ENCODE data around the gene IQGAP2. TPM values are rescaled to one million over a fixed set of nuclear protein-coding genes. Genes with fewer than 3 reads are reported as not detected.

IQGAP2 gene
- total and polyA plus RNA-seq, 9 of the 15 experiments (the other 6 are each of a cell fraction or from before 2014, with no cell fraction given), result 8.7 to 23.2 (median 17.4) TPM

DNA sequence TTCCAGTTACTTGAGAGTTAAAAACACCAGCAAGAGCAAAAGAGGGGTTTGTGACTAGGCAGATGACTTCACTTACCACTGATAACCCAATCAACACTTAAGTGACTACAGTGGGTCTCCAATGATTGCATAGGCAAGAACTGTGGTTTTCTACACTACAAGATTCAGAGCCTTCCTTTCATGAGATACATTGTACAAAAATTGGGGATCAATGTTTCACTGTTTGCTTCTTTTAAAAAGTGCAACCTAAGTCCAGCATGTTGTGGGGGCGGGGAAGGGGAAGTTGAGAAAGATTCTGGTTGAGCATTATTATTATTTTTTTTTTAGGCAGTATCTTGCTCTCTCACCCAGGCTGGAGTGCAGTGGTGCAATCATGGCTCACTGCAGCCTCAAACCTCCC is 3.6 kb downstream of the IQGAP2 start:
- BruUV-seq (replicated peaks), result no TSS peak
- Histone ChIP-seq H3K9ac (ENCODE audit: insufficient read depth in 1 of 2, low read depth in 2 of 2, low read length in 2 of 2) (no peak overlapping the region), H3K79me2 (ENCODE audit: control insufficient read depth, insufficient read depth, low read length) (peaks cover 19% of the 10 kb centered on the region; the same call in 2 of the 3 replicates), H3K9me1 (ENCODE audit: control insufficient read depth, insufficient read depth, low read length) (no peaks in the 10 kb centered on the region), H3K4me1 (replicated peaks in 1 of 2; ENCODE audit: control insufficient read depth in 2 of 2, insufficient read depth in 2 of 2, low read length in 2 of 2) (peaks cover 25 to 30% of the 10 kb centered on the region in 2 experiments), H3K9me3 (replicated peaks; ENCODE audit: control insufficient read depth, insufficient read depth, low read depth, low read length) (no peaks in the 10 kb centered on the region), H2AFZ (ENCODE audit: low read depth, low read length) (no peak overlapping the region), H3K4me2 (ENCODE audit: insufficient read depth, low read length) (no peak overlapping the region), H3K36me3 (ENCODE audit: control insufficient read depth, insufficient read depth, low read length) (no peaks in the 10 kb centered on the region), H4K20me1 (replicated peaks; ENCODE audit: control insufficient read depth, insufficient read depth, low read length) (peaks cover 6% of the 10 kb centered on the region; the same call in 1 of the 2 replicates), H3K4me3 (no peak overlapping the region), H3K27me3 (ENCODE audit: control insufficient read depth in 2 of 2, insufficient read depth in 2 of 2, low read length in 2 of 2) (no peaks in the 10 kb centered on the region; a peak in 1 of 5 replicates), H3K27ac (ENCODE audit: extremely low read depth, low read depth, low read length) (no peak overlapping the region)
- 46% methylated on average over 1 of the region's 1 CpG for WGBS (ENCODE audit: insufficient coverage, low coverage, missing lambda C conversion rate)
- intact Hi-C loops (cut with micrococcal nuclease) (no loop called here), in situ Hi-C loops (cut with MboI) (loop anchor here (5.0 kb wide), 1 partner anchor 136 kb away; no protein-coding TSS in a partner anchor)
- DNase-seq (ENCODE audit: extremely low read depth in 1 of 4, low spot score in 3 of 4) (peak in 1 of 4 experiments; percentile 28), FAIRE-seq (no peak), ATAC-seq (no peak)
- ChIA-PET CTCF (ENCODE audit: low intra/inter-chr PET ratio) (no interaction called here), POLR2A (interaction anchor here (1.2 to 1.6 kb wide), 2 partner anchors 11 to 12 kb away, joined by 3 read pairs; no protein-coding TSS in a partner anchor)
- no peak for TF ChIP-seq ZNF282 (CRISPR knock-in tag; IDR thresholded peaks at IDR 0.05)
- TF ChIP-seq ATF3 (IDR thresholded peaks at IDR 0.05), result 0 out of 2 replicates have a peak, but pooled peaks have one; percentile 19
- no peak for TF ChIP-seq ATF3 (CRISPR knock-in tag; conservative IDR thresholded peaks at IDR 0.05)
- TF ChIP-seq, protein P1, sequence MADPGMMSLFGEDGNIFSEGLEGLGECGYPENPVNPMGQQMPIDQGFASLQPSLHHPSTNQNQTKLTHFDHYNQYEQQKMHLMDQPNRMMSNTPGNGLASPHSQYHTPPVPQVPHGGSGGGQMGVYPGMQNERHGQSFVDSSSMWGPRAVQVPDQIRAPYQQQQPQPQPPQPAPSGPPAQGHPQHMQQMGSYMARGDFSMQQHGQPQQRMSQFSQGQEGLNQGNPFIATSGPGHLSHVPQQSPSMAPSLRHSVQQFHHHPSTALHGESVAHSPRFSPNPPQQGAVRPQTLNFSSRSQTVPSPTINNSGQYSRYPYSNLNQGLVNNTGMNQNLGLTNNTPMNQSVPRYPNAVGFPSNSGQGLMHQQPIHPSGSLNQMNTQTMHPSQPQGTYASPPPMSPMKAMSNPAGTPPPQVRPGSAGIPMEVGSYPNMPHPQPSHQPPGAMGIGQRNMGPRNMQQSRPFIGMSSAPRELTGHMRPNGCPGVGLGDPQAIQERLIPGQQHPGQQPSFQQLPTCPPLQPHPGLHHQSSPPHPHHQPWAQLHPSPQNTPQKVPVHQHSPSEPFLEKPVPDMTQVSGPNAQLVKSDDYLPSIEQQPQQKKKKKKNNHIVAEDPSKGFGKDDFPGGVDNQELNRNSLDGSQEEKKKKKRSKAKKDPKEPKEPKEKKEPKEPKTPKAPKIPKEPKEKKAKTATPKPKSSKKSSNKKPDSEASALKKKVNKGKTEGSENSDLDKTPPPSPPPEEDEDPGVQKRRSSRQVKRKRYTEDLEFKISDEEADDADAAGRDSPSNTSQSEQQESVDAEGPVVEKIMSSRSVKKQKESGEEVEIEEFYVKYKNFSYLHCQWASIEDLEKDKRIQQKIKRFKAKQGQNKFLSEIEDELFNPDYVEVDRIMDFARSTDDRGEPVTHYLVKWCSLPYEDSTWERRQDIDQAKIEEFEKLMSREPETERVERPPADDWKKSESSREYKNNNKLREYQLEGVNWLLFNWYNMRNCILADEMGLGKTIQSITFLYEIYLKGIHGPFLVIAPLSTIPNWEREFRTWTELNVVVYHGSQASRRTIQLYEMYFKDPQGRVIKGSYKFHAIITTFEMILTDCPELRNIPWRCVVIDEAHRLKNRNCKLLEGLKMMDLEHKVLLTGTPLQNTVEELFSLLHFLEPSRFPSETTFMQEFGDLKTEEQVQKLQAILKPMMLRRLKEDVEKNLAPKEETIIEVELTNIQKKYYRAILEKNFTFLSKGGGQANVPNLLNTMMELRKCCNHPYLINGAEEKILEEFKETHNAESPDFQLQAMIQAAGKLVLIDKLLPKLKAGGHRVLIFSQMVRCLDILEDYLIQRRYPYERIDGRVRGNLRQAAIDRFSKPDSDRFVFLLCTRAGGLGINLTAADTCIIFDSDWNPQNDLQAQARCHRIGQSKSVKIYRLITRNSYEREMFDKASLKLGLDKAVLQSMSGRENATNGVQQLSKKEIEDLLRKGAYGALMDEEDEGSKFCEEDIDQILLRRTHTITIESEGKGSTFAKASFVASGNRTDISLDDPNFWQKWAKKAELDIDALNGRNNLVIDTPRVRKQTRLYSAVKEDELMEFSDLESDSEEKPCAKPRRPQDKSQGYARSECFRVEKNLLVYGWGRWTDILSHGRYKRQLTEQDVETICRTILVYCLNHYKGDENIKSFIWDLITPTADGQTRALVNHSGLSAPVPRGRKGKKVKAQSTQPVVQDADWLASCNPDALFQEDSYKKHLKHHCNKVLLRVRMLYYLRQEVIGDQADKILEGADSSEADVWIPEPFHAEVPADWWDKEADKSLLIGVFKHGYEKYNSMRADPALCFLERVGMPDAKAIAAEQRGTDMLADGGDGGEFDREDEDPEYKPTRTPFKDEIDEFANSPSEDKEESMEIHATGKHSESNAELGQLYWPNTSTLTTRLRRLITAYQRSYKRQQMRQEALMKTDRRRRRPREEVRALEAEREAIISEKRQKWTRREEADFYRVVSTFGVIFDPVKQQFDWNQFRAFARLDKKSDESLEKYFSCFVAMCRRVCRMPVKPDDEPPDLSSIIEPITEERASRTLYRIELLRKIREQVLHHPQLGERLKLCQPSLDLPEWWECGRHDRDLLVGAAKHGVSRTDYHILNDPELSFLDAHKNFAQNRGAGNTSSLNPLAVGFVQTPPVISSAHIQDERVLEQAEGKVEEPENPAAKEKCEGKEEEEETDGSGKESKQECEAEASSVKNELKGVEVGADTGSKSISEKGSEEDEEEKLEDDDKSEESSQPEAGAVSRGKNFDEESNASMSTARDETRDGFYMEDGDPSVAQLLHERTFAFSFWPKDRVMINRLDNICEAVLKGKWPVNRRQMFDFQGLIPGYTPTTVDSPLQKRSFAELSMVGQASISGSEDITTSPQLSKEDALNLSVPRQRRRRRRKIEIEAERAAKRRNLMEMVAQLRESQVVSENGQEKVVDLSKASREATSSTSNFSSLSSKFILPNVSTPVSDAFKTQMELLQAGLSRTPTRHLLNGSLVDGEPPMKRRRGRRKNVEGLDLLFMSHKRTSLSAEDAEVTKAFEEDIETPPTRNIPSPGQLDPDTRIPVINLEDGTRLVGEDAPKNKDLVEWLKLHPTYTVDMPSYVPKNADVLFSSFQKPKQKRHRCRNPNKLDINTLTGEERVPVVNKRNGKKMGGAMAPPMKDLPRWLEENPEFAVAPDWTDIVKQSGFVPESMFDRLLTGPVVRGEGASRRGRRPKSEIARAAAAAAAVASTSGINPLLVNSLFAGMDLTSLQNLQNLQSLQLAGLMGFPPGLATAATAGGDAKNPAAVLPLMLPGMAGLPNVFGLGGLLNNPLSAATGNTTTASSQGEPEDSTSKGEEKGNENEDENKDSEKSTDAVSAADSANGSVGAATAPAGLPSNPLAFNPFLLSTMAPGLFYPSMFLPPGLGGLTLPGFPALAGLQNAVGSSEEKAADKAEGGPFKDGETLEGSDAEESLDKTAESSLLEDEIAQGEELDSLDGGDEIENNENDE (IDR thresholded peaks at IDR 0.05; ENCODE audit: low read depth, low read length), result no peak
- no peak for TF ChIP-seq TAF15 (IDR thresholded peaks at IDR 0.05; ENCODE audit: low read depth, low read length)
- no peak for TF ChIP-seq ZFPM2 (CRISPR knock-in tag; IDR thresholded peaks at IDR 0.05)
- 0 out of 2 replicates have a peak, but pooled peaks have one; percentile 10 for TF ChIP-seq CBFA2T3 (IDR thresholded peaks at IDR 0.05)
- TF ChIP-seq HMBOX1 (IDR thresholded peaks at IDR 0.05), result peak; percentile 76
- TF ChIP-seq BHLHE40 (IDR thresholded peaks at IDR 0.05; ENCODE audit: low read length), result no peak
- TF ChIP-seq KDM2B (CRISPR knock-in tag; IDR thresholded peaks at IDR 0.05), result no peak
